Osteoblast (primary cell): ENCODE data around the gene EPN3. TPM values are rescaled to one million over a fixed set of nuclear protein-coding genes. Genes with fewer than 3 reads are reported as not detected.

ENCODE experiments used
- DNase-seq: peaks from one replicate; pipeline ENCODE4 v3.0.0; 2011; ENCODE audit warnings: low spot score, mixed read lengths; ENCODE audit not compliant: insufficient read length; ENCODE audit errors: missing footprints
- H2AFZ ChIP-seq: 2 replicates; pipeline ENCODE4 v1.6.0; 2011; ENCODE audit warnings: mild to moderate bottlenecking, low read length
- H3K27ac ChIP-seq: 2 replicates; pipeline ENCODE4 v1.5.1; 2011; ENCODE audit warnings: mild to moderate bottlenecking, low read depth, low read length, moderate library complexity
- H3K27me3 ChIP-seq: 2 replicates; pipeline ENCODE4 v1.6.0; 2012; ENCODE audit warnings: mild to moderate bottlenecking, control low read depth, inconsistent platforms, low read length, moderate library complexity; ENCODE audit not compliant: insufficient read depth
- H3K36me3 ChIP-seq: 2 replicates; pipeline ENCODE4 v1.5.1; 2011; ENCODE audit warnings: mild to moderate bottlenecking, low read length, control low read depth, moderate library complexity; ENCODE audit not compliant: insufficient read depth
- H3K4me1 ChIP-seq: 2 replicates; pipeline ENCODE4 v1.5.1; 2011; ENCODE audit warnings: mild to moderate bottlenecking, low read length, control low read depth, moderate library complexity; ENCODE audit not compliant: insufficient read depth
- H3K4me2 ChIP-seq: 2 replicates; pipeline ENCODE4 v1.6.0; 2011; ENCODE audit warnings: mild to moderate bottlenecking, low read length; ENCODE audit not compliant: insufficient read depth
- H3K4me3 ChIP-seq: fragments of 200-600 bp; sonication (generic); 3 replicates; pipeline ENCODE4 v1.5.1; 2012; ENCODE audit warnings: mild to moderate bottlenecking, low read length, inconsistent platforms; ENCODE audit not compliant: insufficient read depth
- H3K79me2 ChIP-seq: 2 replicates; pipeline ENCODE4 v1.6.0; 2012; ENCODE audit warnings: mild to moderate bottlenecking, low read length, control low read depth, inconsistent platforms; ENCODE audit not compliant: insufficient read depth
- H3K9me3 ChIP-seq: 2 replicates; pipeline ENCODE4 v1.5.1; 2011; ENCODE audit warnings: low read depth, low read length, control low read depth
- H4K20me1 ChIP-seq: 2 replicates; pipeline ENCODE4 v1.6.0; 2012; ENCODE audit warnings: mild to moderate bottlenecking, low read length, control low read depth; ENCODE audit not compliant: insufficient read depth
- total RNA-seq: library from RNA; depleted of rRNA; stranded (reverse); fragments of >200 nt; gene quantifications from 2 replicates; pipeline ENCODE4 v1.2.3, GENCODE V29; 2012
- TF ChIP-seq, protein P1 (sequence below): IDR thresholded peaks from 2 replicates; pipeline ENCODE4 v1.5.1; 2011; ENCODE audit warnings: mild to moderate bottlenecking, low read depth, low read length, moderate library complexity; ENCODE audit errors: extremely low read depth

The EPN3 gene
- total RNA-seq, 1 donor: not detected

DNA sequence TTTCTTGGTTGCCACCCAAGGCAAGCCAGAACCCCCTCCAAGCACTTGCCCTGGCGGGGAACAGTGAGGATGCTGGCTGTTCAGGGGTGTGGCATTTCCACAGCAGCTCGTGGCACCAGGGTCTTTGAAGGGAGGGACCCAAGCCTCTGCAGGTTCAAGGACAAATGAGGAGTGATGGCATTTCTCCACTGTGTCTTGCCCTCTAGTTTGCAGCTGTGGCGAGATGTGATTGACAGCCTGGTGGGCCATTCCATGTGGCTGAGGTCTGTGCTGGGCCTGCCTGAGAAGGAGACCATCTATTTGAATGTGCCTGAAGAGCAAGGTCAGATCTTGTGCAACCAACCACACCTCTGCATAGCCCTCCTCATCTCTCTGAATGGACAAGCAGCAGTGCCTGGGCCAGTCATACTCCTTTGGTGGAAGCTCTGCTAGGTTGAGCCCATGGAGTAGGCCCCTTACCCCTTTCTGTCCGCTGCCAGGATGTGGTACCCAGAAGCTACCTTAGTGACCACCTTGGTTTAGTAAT lies 4.5 kb upstream of the EPN3 start:
- no peak overlapping the region for H3K4me2 ChIP-seq
- H3K36me3 ChIP-seq: no peaks in the 10 kb centered on the region
- no peaks in the 10 kb centered on the region for H4K20me1 ChIP-seq
- no peak overlapping the region for H2AFZ ChIP-seq
- no peak overlapping the region for H3K27ac ChIP-seq
- TF ChIP-seq, protein P1, sequence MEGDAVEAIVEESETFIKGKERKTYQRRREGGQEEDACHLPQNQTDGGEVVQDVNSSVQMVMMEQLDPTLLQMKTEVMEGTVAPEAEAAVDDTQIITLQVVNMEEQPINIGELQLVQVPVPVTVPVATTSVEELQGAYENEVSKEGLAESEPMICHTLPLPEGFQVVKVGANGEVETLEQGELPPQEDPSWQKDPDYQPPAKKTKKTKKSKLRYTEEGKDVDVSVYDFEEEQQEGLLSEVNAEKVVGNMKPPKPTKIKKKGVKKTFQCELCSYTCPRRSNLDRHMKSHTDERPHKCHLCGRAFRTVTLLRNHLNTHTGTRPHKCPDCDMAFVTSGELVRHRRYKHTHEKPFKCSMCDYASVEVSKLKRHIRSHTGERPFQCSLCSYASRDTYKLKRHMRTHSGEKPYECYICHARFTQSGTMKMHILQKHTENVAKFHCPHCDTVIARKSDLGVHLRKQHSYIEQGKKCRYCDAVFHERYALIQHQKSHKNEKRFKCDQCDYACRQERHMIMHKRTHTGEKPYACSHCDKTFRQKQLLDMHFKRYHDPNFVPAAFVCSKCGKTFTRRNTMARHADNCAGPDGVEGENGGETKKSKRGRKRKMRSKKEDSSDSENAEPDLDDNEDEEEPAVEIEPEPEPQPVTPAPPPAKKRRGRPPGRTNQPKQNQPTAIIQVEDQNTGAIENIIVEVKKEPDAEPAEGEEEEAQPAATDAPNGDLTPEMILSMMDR: no peak
- H3K4me3 ChIP-seq: no peak overlapping the region
- no peaks in the 10 kb centered on the region for H3K9me3 ChIP-seq
- no peaks in the 10 kb centered on the region for H3K79me2 ChIP-seq
- peak; percentile 23 for DNase-seq
- peaks cover 27% of the 10 kb centered on the region for H3K27me3 ChIP-seq
- no peaks in the 10 kb centered on the region for H3K4me1 ChIP-seq

DNA sequence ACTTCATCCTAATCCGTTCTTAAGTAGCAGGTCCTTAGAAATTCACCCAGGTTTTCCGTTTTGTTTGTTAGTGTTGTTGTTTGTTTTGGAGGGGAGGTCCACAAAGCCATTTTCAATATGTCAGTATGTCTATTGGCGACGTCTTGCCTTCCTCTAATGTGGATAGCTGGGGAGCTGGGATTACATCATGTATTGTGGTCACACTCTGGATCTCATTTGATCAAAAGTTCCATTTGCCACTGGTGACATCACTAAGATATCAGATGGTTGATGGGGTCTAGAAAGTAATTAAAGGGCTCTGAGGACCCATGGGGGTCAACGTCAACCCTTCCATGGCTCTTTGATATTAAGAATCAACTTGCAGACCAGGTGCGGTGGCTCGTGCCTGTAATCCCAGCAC lies 2.7 kb upstream of the EPN3 start:
- Histone ChIP-seq H4K20me1 (no peaks in the 10 kb centered on the region), H3K9me3 (no peaks in the 10 kb centered on the region), H2AFZ (no peak overlapping the region), H3K4me3 (no peak overlapping the region), H3K4me1 (peaks cover 9% of the 10 kb centered on the region), H3K27me3 (peaks cover 40% of the 10 kb centered on the region), H3K27ac (no peak overlapping the region), H3K4me2 (no peak overlapping the region), H3K36me3 (no peaks in the 10 kb centered on the region), H3K79me2 (no peaks in the 10 kb centered on the region)
- TF ChIP-seq, protein P1: no peak
- peak; percentile 48 for DNase-seq

DNA sequence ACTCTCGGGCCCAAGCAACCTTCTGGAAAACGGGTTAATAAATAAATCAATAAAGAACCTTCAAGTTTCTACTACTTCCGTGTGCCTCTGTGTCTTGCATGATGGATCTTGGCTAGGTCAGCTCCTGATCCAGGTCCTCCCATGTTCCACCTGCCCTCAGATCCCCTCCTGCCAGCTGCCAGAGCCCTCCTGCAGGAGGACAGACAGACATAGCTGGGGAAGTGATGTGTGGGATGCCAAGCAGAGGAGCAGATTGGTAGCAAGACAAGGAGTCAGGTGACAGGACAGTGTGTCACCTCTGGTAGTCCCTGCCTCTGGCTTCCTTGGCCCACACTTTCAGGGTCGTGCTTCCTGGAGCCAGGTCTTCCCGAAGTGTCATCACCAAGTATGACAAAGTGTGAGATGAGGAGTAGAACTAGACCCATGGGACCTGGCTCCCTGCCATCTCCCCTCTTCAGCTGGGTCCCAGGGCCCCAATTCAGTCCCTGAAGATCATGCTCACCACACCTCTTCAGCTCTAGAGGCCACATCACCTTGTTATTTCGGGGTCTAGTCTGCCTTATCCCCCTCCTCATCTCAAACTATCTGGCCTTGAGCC lies 1.0 kb upstream of the EPN3 start:
- TF ChIP-seq, protein P1: no peak
- H2AFZ ChIP-seq: no peak overlapping the region
- no peaks in the 10 kb centered on the region for H3K36me3 ChIP-seq
- H3K4me2 ChIP-seq: no peak overlapping the region
- H4K20me1 ChIP-seq: no peaks in the 10 kb centered on the region
- peaks cover 40% of the 10 kb centered on the region for H3K27me3 ChIP-seq
- H3K4me1 ChIP-seq: peaks cover 9% of the 10 kb centered on the region
- H3K79me2 ChIP-seq: no peaks in the 10 kb centered on the region
- peak; percentile 77 for DNase-seq
- H3K4me3 ChIP-seq: no peak overlapping the region
- H3K27ac ChIP-seq: no peak overlapping the region
- no peaks in the 10 kb centered on the region for H3K9me3 ChIP-seq

DNA sequence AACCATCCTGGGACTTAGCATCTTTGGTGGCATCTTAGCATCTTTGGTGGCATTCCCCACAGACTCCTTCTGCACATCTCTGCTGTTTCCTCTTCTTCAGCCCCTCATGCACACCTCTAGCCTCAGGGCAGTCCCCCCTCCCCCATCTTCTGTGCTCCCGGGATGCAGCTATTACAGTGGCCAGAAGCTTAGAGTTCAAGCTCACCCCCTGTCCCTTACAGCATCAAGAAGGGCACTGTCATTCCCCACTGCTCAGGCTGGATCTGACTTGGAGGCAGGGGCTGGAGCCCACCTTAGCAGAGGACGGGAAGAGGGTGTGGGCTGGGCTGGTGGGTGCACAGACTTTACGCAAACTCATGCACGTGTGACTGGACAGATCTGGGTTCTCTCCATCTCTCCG lies 650 bp downstream of the EPN3 start:
- Histone ChIP-seq H3K4me3 (no peak overlapping the region), H3K9me3 (no peaks in the 10 kb centered on the region), H3K27me3 (peaks cover 40% of the 10 kb centered on the region), H3K36me3 (no peaks in the 10 kb centered on the region), H2AFZ (no peak overlapping the region), H3K79me2 (no peaks in the 10 kb centered on the region), H3K27ac (no peak overlapping the region), H3K4me1 (peaks cover 9% of the 10 kb centered on the region), H4K20me1 (no peaks in the 10 kb centered on the region), H3K4me2 (peak overlapping the region; percentile 56)
- DNase-seq: peak; percentile 77
- TF ChIP-seq, protein P1: no peak
